GM18502 (cell line): Measurements from ENCODE around the gene SORCS2.
"Not testable (repeated sequence)": the region's sequence is repeated elsewhere in the genome, so short reads cannot be mapped to it uniquely, and the experiment has no call there.

Source experiments
- ATAC-seq: cut with Tn5 transposase; IDR thresholded peaks from one replicate; pipeline ENCODE4 v1.9.1; 2021; ENCODE audit warnings: mild to moderate bottlenecking; ENCODE audit not compliant: unreplicated experiment, poor library complexity

Gene SORCS2

DNA sequence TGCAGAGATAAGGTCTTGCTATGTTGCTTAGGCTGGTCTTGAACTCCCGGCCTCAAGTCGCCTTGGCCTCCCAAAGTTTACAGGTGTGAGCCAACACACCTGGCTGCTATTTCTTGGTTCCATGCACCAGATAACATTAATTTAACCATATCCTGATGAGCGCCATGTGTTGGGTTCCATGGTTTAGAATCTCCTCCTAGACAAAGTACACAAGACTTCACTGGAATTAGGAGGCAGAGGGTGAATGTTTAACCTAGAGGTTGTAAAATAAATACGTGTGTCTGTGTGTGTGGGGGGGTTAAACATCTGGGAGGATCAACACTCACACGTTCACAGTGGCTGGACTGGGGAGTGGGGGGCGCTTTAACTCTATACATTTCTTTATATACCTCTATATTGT is 32.4 kb upstream of the SORCS2 start:
- ATAC-seq, result no peak

- ATAC-seq, result no peak
Measured at GRCh38 chr4:7160439-7160838, 31.9 kb upstream of the SORCS2 start.

DNA sequence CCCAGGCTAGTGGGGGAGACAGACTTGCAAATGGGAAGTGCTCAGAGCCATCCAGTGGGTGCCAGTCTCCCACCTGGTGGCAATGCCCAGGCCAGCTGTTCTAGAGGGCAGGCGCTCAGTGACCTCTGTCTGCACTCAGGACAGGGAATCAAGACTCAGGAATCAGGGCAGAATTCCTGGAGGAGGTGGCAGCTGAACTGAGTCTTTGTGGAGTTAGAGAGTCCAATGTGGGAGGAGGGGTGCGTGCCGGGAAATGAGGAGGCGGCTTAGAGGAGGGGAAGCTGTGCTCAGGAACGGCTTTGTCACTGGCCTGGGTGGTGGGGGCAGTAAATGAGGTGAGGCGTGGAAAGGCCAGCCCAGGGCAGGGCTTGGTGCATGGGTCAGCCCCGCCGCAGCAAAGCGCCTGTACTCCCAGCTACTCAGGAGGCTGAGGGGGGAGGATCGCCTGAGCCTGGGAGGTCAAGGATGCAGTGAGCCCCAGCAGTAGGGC is 31.3 kb upstream of the SORCS2 start:
- ATAC-seq, result no peak

DNA sequence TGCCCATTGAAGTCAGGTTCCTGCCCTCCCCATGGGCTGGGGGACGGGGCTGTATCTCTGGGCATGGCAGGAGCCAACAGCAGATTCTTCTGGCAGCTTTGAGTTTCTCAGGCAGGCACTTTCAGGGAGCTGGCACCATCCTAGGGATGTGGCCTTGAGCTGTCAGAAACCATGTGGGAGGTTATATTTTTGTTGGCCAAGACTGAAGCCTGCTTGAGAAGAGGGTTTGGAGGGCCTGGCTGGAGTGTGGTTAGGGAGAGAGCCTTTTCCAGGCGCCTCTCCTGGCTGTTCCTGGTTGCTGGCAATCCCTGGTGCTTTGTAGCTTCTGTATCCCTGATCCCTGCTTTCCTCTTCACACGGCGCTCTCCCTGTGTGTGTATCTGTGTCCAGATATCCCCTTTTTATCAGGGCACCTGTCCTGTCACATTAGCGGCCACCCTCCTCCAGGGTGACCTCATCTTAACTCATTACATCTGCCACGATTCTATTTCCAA is 30.6 kb upstream of the SORCS2 start:
- no peak for ATAC-seq

GRCh38 chr4:7165056-7165873 is 27.1 kb upstream of the SORCS2 start:
- not testable (repeated sequence) for ATAC-seq

GRCh38 chr4:7165874-7166201 is 26.5 kb upstream of the SORCS2 start:
- ATAC-seq, result no peak

DNA sequence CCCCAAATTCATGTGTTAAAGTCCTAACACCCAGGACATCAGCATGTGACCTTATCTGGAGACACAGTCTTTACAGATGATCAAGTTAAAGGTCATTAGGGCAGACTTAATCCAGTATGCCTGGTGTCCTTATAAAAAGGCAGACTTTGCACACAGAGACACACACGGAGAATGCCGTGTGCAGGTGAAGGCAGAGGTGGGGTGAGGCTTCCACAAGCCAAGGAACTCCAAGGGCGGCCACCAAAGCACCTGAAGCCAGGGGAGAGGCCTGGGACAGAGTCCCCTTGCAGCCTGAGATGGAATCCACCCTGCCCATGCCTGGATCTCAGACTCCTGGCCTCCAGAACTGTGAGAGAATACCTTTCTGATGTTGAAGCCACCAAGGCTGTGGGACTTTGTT is 26.1 kb upstream of the SORCS2 start:
- no peak for ATAC-seq

DNA sequence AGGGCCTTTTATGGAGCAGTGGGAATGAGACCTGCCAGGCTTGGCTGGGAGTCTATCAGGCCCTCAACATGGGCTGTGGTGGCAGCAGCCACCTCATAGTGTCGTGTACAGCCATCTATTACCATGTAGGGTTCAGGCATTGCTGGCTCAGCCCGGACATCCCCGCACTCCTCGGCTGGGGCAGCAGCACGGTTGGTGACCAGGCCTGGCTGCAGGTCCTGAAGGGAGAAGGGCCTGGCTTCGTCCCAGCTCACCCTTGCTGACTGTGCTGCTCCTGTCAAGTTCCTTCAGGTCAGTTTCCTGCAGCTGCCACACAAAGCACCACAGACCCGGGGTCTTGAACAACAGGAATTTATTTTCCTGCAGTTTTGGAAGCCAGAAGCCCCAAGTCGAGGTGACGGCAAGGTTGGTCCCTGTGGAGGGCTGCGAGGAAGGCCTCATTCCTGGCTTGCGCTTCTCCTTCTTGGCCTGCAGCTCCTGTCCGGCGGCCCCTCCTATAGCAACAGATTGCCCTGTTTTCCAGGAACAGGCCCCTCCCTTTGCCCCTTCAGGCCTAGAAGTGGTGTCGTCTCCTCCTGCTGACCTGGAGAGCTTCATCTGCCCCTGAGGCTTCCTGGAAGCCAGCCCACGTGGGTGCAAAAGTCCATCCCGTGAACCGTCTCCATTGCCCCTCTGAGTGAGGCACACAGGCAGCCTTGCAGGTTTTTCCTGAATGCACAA is 25.2 kb upstream of the SORCS2 start:
- no peak for ATAC-seq

GRCh38 chr4:7167706-7168105 is 24.6 kb upstream of the SORCS2 start:
- ATAC-seq, result no peak

GRCh38 chr4:7168106-7168505 is 24.2 kb upstream of the SORCS2 start:
- ATAC-seq, result no peak

DNA sequence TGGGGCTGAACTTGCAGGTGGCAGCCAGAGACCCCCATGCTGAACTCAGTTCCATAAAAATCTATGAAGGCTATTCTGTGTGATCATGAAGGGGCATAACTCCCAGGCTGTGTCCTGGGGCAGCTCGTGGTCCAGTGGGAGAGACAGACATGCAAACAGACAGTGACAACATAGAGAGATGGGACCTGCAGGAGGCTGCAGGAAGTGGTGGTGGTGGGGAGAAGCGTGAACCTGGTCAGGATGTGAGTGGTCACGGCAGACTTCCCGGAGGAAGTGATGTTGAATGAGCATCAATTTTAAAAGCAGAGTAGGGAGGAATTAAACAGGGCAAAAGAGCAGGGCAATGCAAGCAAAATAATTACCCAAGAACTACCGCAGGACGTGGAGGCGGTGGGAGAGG is 23.2 kb upstream of the SORCS2 start:
- no peak for ATAC-seq

DNA sequence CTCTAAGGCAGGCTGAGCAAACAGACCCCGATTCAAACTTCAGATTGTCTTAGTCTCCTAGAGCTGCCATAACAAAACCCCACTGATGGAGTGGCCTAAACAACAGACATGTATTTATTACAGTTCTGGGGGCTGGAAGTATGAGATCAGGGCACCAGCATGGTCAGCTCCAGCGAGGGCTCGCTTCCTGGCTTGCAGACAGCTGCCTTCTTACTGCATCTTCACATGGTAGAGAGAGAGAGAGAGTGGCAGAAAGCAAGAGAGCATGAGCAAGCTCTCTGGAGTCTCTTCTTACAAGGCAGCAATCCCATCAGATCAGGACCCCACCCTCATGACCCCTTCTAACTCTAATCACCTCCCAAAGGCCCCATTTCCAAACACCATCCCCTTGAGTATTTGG is 22.3 kb upstream of the SORCS2 start:
- ATAC-seq, result no peak

DNA sequence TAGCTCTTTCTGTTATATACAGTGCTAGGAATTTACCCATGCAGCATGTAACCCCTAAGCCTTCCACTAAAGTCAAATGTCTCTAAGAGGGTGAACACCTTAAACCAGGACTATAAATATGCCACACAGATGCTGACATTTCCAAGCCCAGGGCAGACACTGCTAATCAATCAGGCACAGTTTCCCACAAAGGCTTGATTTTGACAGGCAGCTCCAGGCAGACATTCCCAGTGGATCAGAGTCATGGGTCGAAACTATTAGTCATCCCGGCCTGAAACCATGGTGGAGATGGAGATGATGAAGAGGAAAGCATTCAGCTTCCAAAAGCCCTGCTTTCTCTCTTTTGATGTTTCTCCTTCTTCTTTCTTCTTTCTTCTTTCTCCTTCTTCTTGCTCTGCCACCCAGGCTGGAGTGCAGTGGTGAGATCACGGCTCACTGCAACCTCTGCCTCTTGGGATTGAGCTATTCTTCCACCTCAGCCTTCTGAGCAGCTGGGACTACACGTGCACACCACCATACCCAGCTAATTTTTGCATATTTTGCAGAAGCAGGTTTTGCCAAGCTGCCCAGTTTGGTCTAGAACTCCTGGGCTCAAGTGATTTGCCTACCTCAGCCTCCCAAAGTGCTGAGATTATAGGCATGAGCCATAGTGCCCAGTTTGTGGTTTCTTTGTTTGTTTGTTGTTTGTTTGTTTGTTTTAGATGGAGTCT is 21.0 kb upstream of the SORCS2 start:
- ATAC-seq, result no peak

- no peak for ATAC-seq
Measured at GRCh38 chr4:7172508-7172907, 19.8 kb upstream of the SORCS2 start.

GRCh38 chr4:7172946-7173345 is 19.4 kb upstream of the SORCS2 start:
- no peak for ATAC-seq

DNA sequence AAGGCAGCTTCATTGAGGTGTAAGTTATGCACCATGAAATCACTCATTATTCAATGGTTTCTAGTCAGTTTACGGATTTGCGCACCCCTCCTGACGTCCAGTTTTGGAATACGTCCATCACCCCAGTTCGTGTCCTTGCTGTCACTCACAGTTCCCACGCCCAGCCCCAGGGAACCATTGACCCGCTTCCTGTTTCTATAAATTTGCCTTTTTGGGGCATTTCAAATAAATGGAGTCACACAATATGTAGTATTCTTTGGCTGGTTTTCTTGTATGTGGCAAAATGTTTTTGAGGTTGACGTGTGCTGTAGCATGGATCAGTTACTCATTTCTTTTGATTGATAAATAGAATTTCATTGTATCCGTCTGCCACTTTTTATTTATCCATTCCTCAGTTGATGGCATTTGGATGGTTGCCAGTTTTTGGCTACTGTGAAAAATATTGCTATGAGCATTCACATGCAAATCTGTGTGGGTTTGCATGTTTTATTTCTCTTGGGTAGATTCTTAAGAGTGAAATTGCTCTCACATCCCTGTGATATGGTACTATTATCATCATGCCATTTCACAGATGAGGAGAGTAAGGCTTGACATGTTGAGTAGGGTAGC is 18.4 kb upstream of the SORCS2 start:
- ATAC-seq, result no peak

GRCh38 chr4:7179158-7179557 is 13.2 kb upstream of the SORCS2 start:
- ATAC-seq, result no peak

DNA sequence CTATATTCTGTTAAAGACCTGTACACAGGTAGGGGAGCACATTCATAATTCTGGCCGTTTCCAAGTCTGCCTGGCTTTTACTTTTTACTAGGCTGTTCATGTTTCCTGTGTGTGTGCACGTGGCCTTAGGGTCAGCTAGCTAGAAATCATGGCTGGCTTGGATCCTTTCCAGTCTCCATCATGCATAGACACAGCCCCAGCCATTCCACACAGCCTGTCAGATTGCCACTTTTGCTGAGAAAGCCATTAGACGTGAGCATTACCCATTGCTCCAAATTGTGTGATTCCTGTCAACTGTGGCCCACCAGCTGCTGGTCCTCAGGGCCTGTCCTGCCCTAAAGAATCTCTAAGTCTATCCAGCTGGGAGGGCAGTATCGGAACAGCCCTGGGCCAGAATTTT is 11.4 kb upstream of the SORCS2 start:
- ATAC-seq, result no peak

DNA sequence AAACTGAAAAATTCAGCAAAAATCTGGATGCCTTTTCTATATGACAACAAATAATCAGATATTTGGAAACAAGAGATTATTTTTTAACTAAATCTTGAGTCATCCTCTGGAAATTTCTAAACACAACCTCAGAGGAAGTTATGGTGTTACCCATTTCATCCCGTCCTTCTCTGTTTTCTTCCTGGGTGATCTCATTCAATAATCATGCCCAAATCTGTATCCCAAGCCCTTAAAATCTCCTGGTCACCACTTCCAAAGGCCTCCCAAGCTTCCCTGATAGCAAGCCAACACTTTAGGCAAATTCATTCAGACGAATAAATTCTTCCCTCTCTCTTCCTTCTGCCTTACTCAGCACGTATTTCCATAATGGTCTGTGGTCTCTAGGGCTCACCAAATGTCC is 9.7 kb upstream of the SORCS2 start:
- no peak for ATAC-seq

- no peak for ATAC-seq
Measured at GRCh38 chr4:7183161-7183560, 9.2 kb upstream of the SORCS2 start.
